A549 (cell line): ENCODE measurements around the gene HSD17B3. TPM values are rescaled to one million over a fixed set of nuclear protein-coding genes. Genes with fewer than 3 reads are reported as not detected.

Experiments used
- ATAC-seq, 2 experiments: fragments of 200-7000 bp in 1 of 2; fragments of >200 bp in 1 of 2; cut with Nextera tagmentation in 1 of 2; cut with Tn5 transposase in 1 of 2; 3 replicates each; pipeline versions ENCODE4 v1.8.0 to v1.9.1; 2018 to 2020; ENCODE audit warnings: mild to moderate bottlenecking in 1 of 2, moderate library complexity in 1 of 2
- CTCF ChIA-PET: fragments of 300-600 bp; sonication (Branson Sonifier 250); formaldehyde crosslinking; extraction: SDS; loops from one replicate; lab custom pipeline; 2021; ENCODE audit warnings: antibody characterized with exemption, inconsistent platforms; lab: Yijun Ruan, JAX
- POLR2A ChIA-PET: fragments of 350-600 bp; formaldehyde crosslinking; extraction: SDS; loops from one replicate; lab custom pipeline; 2021; ENCODE audit warnings: antibody characterized with exemption, inconsistent platforms; lab: Yijun Ruan, JAX
- DNase-seq, 2 experiments: peaks; one replicate each; pipeline versions ENCODE4 v3.0.0 to v3.0.0-alpha.2; 2011 to 2016; ENCODE audit warnings: low read depth in 1 of 2, low spot score in 1 of 2
- FAIRE-seq: peaks from 2 replicates; lab custom pipeline; 2011; peaks lifted over from hg19 to GRCh38; lab: Jason Lieb, UNC
- H3K27ac ChIP-seq, 2 experiments: fragments of >200 bp; sonication (Bioruptor Twin); formaldehyde crosslinking; 3 replicates each; pipeline ENCODE4 v1.5.1; 2016 to 2017
- H3K4me1 ChIP-seq: fragments of >200 bp; sonication (Bioruptor Twin); formaldehyde crosslinking; 3 replicates; pipeline ENCODE4 v1.6.1; 2016
- H3K4me2 ChIP-seq: fragments of >200 bp; sonication (Bioruptor Twin); formaldehyde crosslinking; 3 replicates; pipeline ENCODE4 v1.6.1; 2016
- H3K4me3 ChIP-seq: fragments of >200 bp; sonication (Bioruptor Twin); formaldehyde crosslinking; 3 replicates; pipeline ENCODE4 v1.5.1; 2016
- H3K9me3 ChIP-seq: fragments of >200 bp; sonication (Bioruptor Twin); formaldehyde crosslinking; 3 replicates; pipeline ENCODE4 v1.6.1; 2016
- BHLHE40 ChIP-seq: IDR thresholded peaks from 2 replicates; pipeline ENCODE4 v1.6.1; 2012; ENCODE audit warnings: low read depth, low read length, inconsistent platforms
- CBX2 ChIP-seq: fragments of 200-600 bp; sonication (generic); IDR thresholded peaks from 2 replicates; pipeline ENCODE4 v1.6.1; 2016; ENCODE audit warnings: low read depth, mild to moderate bottlenecking, borderline replicate concordance
- EHF ChIP-seq: fragments of 250-450 bp; sonication (Bioruptor Pico); IDR thresholded peaks from 2 replicates; pipeline ENCODE4 v1.5.0; 2020; ENCODE audit warnings: mild to moderate bottlenecking
- EHMT2 ChIP-seq: fragments of 200-600 bp; sonication (generic); IDR thresholded peaks from 2 replicates; pipeline ENCODE4 v1.6.1; 2016; ENCODE audit warnings: antibody characterized with exemption, low read depth, mild to moderate bottlenecking, moderate library complexity
- EP300 ChIP-seq, 2 experiments: fragments of >200 bp; sonication (Bioruptor Twin); formaldehyde crosslinking; IDR thresholded peaks; 2 replicates in 1 of 2; 3 replicates in 1 of 2; pipeline ENCODE4 v1.6.1; 2016 to 2017
- FOSB ChIP-seq: fragments of 250-450 bp; sonication (Bioruptor Pico); IDR thresholded peaks from 2 replicates; pipeline ENCODE4 v1.5.0; 2020; ENCODE audit warnings: mild to moderate bottlenecking, moderate library complexity
- FOSL2 ChIP-seq, 2 experiments: fragments of 450-650 bp in 1 of 2; fragments of >200 bp in 1 of 2; sonication (Bioruptor Twin) in 1 of 2; formaldehyde crosslinking; IDR thresholded peaks; 2 replicates each; pipeline versions ENCODE4 v1.5.0 to v1.6.1; 2016 to 2020; ENCODE audit warnings: mild to moderate bottlenecking in 1 of 2, moderate library complexity in 1 of 2
- GATA3 ChIP-seq: IDR thresholded peaks from 2 replicates; pipeline ENCODE4 v1.6.1; 2012; ENCODE audit warnings: borderline replicate concordance
- HDAC2 ChIP-seq: fragments of 200-600 bp; sonication (generic); IDR thresholded peaks from 2 replicates; pipeline ENCODE4 v1.6.1; 2016
- HEYL ChIP-seq: fragments of 250-450 bp; sonication (Bioruptor Pico); IDR thresholded peaks from 2 replicates; pipeline ENCODE4 v1.8.0; 2021; ENCODE audit warnings: mild to moderate bottlenecking, moderate library complexity
- HOXA7 ChIP-seq: fragments of 250-450 bp; sonication (Bioruptor Pico); IDR thresholded peaks from 2 replicates; pipeline ENCODE4 v1.5.0; 2020; ENCODE audit warnings: mild to moderate bottlenecking, moderate library complexity
- HOXB5 ChIP-seq: fragments of 250-450 bp; sonication (Bioruptor Pico); IDR thresholded peaks from 2 replicates; pipeline ENCODE4 v1.5.0; 2020; ENCODE audit warnings: mild to moderate bottlenecking, moderate library complexity
- KDM1A ChIP-seq: fragments of 200-600 bp; sonication (generic); IDR thresholded peaks from 2 replicates; pipeline ENCODE4 v1.6.1; 2016; ENCODE audit warnings: low read depth, mild to moderate bottlenecking
- KDM5A ChIP-seq: fragments of 200-600 bp; sonication (generic); IDR thresholded peaks from 2 replicates; pipeline ENCODE4 v1.6.1; 2016; ENCODE audit warnings: antibody characterized with exemption, mild to moderate bottlenecking
- MAFK ChIP-seq: fragments of 450-650 bp; IDR thresholded peaks from 2 replicates; pipeline ENCODE4 v1.6.1; 2014; ENCODE audit not compliant: partially characterized antibody
- MAZ ChIP-seq: fragments of 150-350 bp; IDR thresholded peaks from 2 replicates; pipeline ENCODE4 v1.6.1; 2014; ENCODE audit warnings: antibody characterized with exemption, low read depth, low read length, borderline replicate concordance
- NFE2L2 ChIP-seq: fragments of 150-350 bp; conservative IDR thresholded peaks from 2 replicates; pipeline ENCODE4 v1.6.1; 2014; ENCODE audit warnings: low read length
- POLR2A ChIP-seq: IDR thresholded peaks from 2 replicates; pipeline ENCODE4 v1.6.1; 2012; ENCODE audit warnings: mild to moderate bottlenecking, low read length
- POLR2AphosphoS2 ChIP-seq: conservative IDR thresholded peaks from 2 replicates; pipeline ENCODE4 v1.6.1; 2012; ENCODE audit warnings: low read length, improper control_type of control experiment, inconsistent platforms
- RAD21 ChIP-seq, 2 experiments: fragments of >200 bp in 1 of 2; sonication (Bioruptor Twin) in 1 of 2; formaldehyde crosslinking in 1 of 2; IDR thresholded peaks in 1 of 2; conservative IDR thresholded peaks in 1 of 2; 2 replicates in 1 of 2; 3 replicates in 1 of 2; pipeline ENCODE4 v1.6.1; 2012 to 2018; ENCODE audit warnings: inconsistent platforms in 1 of 2
- RARB ChIP-seq: fragments of 250-450 bp; sonication (Bioruptor Pico); IDR thresholded peaks from 2 replicates; pipeline ENCODE4 v1.8.0; 2021; ENCODE audit warnings: mild to moderate bottlenecking, moderate library complexity
- RFX5 ChIP-seq: fragments of 450-650 bp; IDR thresholded peaks from 2 replicates; pipeline ENCODE4 v1.7.1; 2014; ENCODE audit warnings: antibody characterized with exemption, mild to moderate bottlenecking, moderate library complexity
- RNF2 ChIP-seq: fragments of 200-600 bp; sonication (generic); IDR thresholded peaks from 2 replicates; pipeline ENCODE4 v1.6.1; 2016; ENCODE audit warnings: low read depth, mild to moderate bottlenecking, antibody characterized with exemption, moderate library complexity, borderline replicate concordance
- SMC3 ChIP-seq: fragments of >200 bp; sonication (Bioruptor Twin); formaldehyde crosslinking; IDR thresholded peaks from 3 replicates; pipeline ENCODE4 v1.6.1; 2018; ENCODE audit warnings: inconsistent platforms
- SREBF2 ChIP-seq: fragments of 450-650 bp; IDR thresholded peaks from 2 replicates; pipeline ENCODE4 v1.6.1; 2014; ENCODE audit warnings: mild to moderate bottlenecking, moderate library complexity
- USF2 ChIP-seq: fragments of 450-650 bp; IDR thresholded peaks from 2 replicates; pipeline ENCODE4 v1.6.1; 2014; ENCODE audit warnings: antibody characterized with exemption
- ZC3H11A ChIP-seq: fragments of 450-650 bp; IDR thresholded peaks from 2 replicates; pipeline ENCODE4 v1.6.1; 2014; ENCODE audit warnings: antibody characterized with exemption, mild to moderate bottlenecking
- WGBS: methylation state at CpG from one replicate; pipeline ENCODE4 v1.1.6; 2017; ENCODE audit errors: missing lambda C conversion rate; 5-methylcytosine and 5-hydroxymethylcytosine counted together
- polyA plus RNA-seq, 4 experiments: library from polyadenylated mRNA; depleted of rRNA in 3 of 4; stranded (reverse); fragments of >200 nt; fragmentation: RNase III in 1 of 4; extraction: RNeasy Plus Mini Kit Qiagen cat#74134 plus additional on column Dnase treatment in 1 of 4; gene quantifications; 2 replicates in 3 of 4; 3 replicates in 1 of 4; pipeline ENCODE4 v1.2.3, GENCODE V29; 2011 to 2017
- TF ChIP-seq, protein P1 (sequence below): IDR thresholded peaks from 2 replicates; pipeline ENCODE4 v1.6.1; 2012
- TF ChIP-seq, protein P2 (sequence below): fragments of >200 bp; sonication (Bioruptor Twin); formaldehyde crosslinking; IDR thresholded peaks from 3 replicates; pipeline ENCODE4 v1.6.1; 2016
- TF ChIP-seq, protein P3 (sequence below): IDR thresholded peaks from 2 replicates; pipeline ENCODE4 v1.6.1; 2012; ENCODE audit warnings: low read depth, borderline replicate concordance

HSD17B3 gene
- polyA plus RNA-seq, 2 of the 4 experiments (the other 2 are of a cell fraction), result 0.22 to 0.25 TPM

- H3K9me3 ChIP-seq, result no peaks in the 10 kb centered on the region
- POLR2A ChIA-PET, result no interaction called here
- no peak overlapping the region for H3K4me3 ChIP-seq
- CTCF ChIA-PET, result interaction anchor here (0.8 kb wide), 1 partner anchor 20 kb away, joined by 8 read pairs; no protein-coding TSS in a partner anchor
- ATAC-seq, result no peak
- H3K4me1 ChIP-seq, result no peaks in the 10 kb centered on the region
- 91% methylated on average over 4 of the region's 4 CpGs for WGBS
- no peak for DNase-seq
- FAIRE-seq, result no peak
- H3K27ac ChIP-seq, result no peak overlapping the region
- no peak overlapping the region for H3K4me2 ChIP-seq
- TF ChIP-seq, protein P1, sequence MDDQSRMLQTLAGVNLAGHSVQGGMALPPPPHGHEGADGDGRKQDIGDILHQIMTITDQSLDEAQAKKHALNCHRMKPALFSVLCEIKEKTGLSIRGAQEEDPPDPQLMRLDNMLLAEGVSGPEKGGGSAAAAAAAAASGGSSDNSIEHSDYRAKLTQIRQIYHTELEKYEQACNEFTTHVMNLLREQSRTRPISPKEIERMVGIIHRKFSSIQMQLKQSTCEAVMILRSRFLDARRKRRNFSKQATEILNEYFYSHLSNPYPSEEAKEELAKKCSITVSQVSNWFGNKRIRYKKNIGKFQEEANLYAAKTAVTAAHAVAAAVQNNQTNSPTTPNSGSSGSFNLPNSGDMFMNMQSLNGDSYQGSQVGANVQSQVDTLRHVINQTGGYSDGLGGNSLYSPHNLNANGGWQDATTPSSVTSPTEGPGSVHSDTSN, result no peak
- TF ChIP-seq SMC3 (no peak), EHMT2 (no peak), CBX2 (no peak), BHLHE40 (no peak), SREBF2 (no peak), ZC3H11A (no peak), HOXB5 (CRISPR knock-in tag) (no peak), FOSL2 (IDR thresholded peaks at IDR 0.05) (no peak), FOSL2 (CRISPR knock-in tag; IDR thresholded peaks at IDR 0.05) (no peak), HOXA7 (CRISPR knock-in tag) (no peak), RARB (CRISPR knock-in tag) (no peak), KDM5A (no peak), NFE2L2 (no peak), EP300 (IDR thresholded peaks at IDR 0.05) (no peak)
- TF ChIP-seq, all 56 proteins: peak for 0
These were observed 50.5 kb downstream of the HSD17B3 start for GRCh38 chr9:96251451-96251850.

DNA sequence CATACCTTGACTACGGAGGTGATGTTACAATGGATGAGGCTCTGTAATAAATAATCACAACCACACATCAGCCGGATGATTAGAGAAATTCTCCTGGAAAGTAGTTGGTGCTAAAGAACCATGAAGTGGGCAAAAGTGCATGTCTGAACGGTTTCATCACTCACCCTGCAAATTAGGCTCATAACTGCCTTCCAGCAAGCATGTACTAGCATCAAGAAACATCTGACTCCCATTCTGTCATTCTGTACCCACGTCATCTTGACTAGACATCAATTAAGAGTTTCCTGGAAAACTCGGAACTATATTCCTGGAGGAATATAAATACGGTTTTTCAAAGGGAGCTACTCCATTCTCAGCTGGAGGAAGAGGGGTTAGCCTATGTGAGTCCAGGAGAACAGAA is 52.2 kb downstream of the HSD17B3 start:
- no peaks in the 10 kb centered on the region for H3K4me1 ChIP-seq
- DNase-seq (no peak), ATAC-seq (no peak), FAIRE-seq (no peak)
- 50% methylated on average over 6 of the region's 6 CpGs for WGBS
- ChIA-PET POLR2A (no interaction called here), CTCF (interaction anchor here (1.2 to 2.3 kb wide), 2 partner anchors 17 to 68 kb away, joined by 4 to 10 read pairs; no protein-coding TSS in a partner anchor)
- H3K9me3 ChIP-seq, result no peaks in the 10 kb centered on the region
- TF ChIP-seq, protein P2, sequence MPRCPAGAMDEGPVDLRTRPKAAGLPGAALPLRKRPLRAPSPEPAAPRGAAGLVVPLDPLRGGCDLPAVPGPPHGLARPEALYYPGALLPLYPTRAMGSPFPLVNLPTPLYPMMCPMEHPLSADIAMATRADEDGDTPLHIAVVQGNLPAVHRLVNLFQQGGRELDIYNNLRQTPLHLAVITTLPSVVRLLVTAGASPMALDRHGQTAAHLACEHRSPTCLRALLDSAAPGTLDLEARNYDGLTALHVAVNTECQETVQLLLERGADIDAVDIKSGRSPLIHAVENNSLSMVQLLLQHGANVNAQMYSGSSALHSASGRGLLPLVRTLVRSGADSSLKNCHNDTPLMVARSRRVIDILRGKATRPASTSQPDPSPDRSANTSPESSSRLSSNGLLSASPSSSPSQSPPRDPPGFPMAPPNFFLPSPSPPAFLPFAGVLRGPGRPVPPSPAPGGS, result no peak
- no peak for TF ChIP-seq RARB (CRISPR knock-in tag)
- H3K27ac ChIP-seq, result no peak overlapping the region
- no peak overlapping the region for H3K4me3 ChIP-seq
- H3K4me2 ChIP-seq, result no peak overlapping the region

DNA sequence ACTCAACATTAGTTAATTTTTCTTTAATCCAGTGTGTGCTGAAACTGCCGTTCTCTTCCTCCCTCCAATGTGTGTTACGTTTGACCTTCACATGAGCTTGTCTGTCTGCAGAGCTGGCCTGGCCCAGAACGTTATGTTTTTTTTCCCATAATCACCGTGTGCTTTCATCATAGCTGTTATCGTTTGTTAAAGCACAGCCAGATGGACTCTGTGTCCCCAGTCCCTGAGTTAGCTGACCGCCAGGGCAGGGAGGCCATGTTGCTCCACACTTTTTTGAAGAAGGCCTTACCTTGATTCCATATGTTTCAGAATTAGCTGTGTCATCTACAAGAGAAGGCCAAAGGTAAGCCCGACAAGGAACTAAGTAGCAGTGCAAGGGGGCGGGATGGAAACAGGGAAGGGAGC is 55.7 kb downstream of the HSD17B3 start:
- TF ChIP-seq HDAC2 (no peak), RAD21 (conservative IDR thresholded peaks at IDR 0.05 in 1 of 2, IDR thresholded peaks at IDR 0.05 in 1 of 2) (no peak), RNF2 (no peak), KDM1A (no peak), MAFK (no peak), CBX2 (no peak), HEYL (CRISPR knock-in tag) (no peak), POLR2AphosphoS2 (no peak), FOSB (CRISPR knock-in tag) (no peak), EHF (CRISPR knock-in tag) (no peak), SREBF2 (no peak), USF2 (no peak), POLR2A (no peak), HOXA7 (CRISPR knock-in tag) (no peak), RFX5 (no peak), EP300 (IDR thresholded peaks at IDR 0.05) (no peak), MAZ (no peak), GATA3 (no peak)
- TF ChIP-seq, protein P3, sequence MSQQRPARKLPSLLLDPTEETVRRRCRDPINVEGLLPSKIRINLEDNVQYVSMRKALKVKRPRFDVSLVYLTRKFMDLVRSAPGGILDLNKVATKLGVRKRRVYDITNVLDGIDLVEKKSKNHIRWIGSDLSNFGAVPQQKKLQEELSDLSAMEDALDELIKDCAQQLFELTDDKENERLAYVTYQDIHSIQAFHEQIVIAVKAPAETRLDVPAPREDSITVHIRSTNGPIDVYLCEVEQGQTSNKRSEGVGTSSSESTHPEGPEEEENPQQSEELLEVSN, result no peak
- TF ChIP-seq, all 56 proteins: peak for 0
- ChIA-PET CTCF (interaction anchor here (0.6 to 1.2 kb wide), 3 partner anchors 9 to 47 kb away, joined by 3 read pairs; no protein-coding TSS in a partner anchor), POLR2A (no interaction called here)
- H3K9me3 ChIP-seq, result no peaks in the 10 kb centered on the region
- 77% methylated on average over 8 of the region's 8 CpGs for WGBS
- FAIRE-seq (no peak), DNase-seq (no peak), ATAC-seq (no peak)
- H3K4me3 ChIP-seq, result no peak overlapping the region
- H3K4me2 ChIP-seq, result no peak overlapping the region
- H3K27ac ChIP-seq, result no peak overlapping the region
- no peaks in the 10 kb centered on the region for H3K4me1 ChIP-seq
